OCI-LY7 (cell line): ENCODE data around the gene TLE3. TPM values are rescaled to one million over a fixed set of nuclear protein-coding genes. Genes with fewer than 3 reads are reported as not detected.

ENCODE experiments used
- BruUV-seq: library from RNA; stranded (reverse); fragments of 400-500 nt; replicated peaks from 2 replicates; lab custom pipeline; 2021; lab: Mats Ljungman, UMichigan
- CTCF ChIA-PET: fragments of 300-600 bp; sonication (Branson Sonifier 250); formaldehyde crosslinking; loops from one replicate; lab custom pipeline; 2022; ENCODE audit warnings: antibody characterized with exemption; ENCODE audit not compliant: unreplicated experiment; lab: Charles Lee
- POLR2A ChIA-PET: fragments of 300-600 bp; sonication (Branson Sonifier 250); formaldehyde crosslinking; loops from one replicate; lab custom pipeline; 2022; ENCODE audit warnings: antibody characterized with exemption; lab: Charles Lee
- DNase-seq: peaks from one replicate; pipeline ENCODE4 v3.0.0-alpha.2; 2015; ENCODE audit warnings: low spot score
- H2AFZ ChIP-seq: fragments of 200-600 bp; sonication (generic), shearing (Covaris generic); 2 replicates; pipeline ENCODE4 v1.6.1; 2014; ENCODE audit warnings: mild to moderate bottlenecking, antibody characterized with exemption, low read length, moderate library complexity
- H3K27ac ChIP-seq: fragments of 200-600 bp; sonication (generic); 2 replicates; pipeline ENCODE4 v1.5.1; 2014; ENCODE audit warnings: mixed run types, low read depth, mild to moderate bottlenecking, moderate library complexity, low read length, inconsistent platforms; ENCODE audit not compliant: poor library complexity, severe bottlenecking
- H3K36me3 ChIP-seq: fragments of 200-600 bp; sonication (generic); 2 replicates; pipeline ENCODE4 v1.6.1; 2014; ENCODE audit warnings: mild to moderate bottlenecking, antibody characterized with exemption, low read length, moderate library complexity, mixed read lengths; ENCODE audit not compliant: insufficient read depth
- H3K4me1 ChIP-seq: fragments of 200-600 bp; sonication (generic); 2 replicates; pipeline ENCODE4 v1.5.1; 2014; ENCODE audit warnings: mild to moderate bottlenecking, low read length; ENCODE audit not compliant: insufficient read depth, poor library complexity, severe bottlenecking
- H3K4me2 ChIP-seq: fragments of 200-600 bp; sonication (generic); 2 replicates; pipeline ENCODE4 v1.6.1; 2014; ENCODE audit warnings: mild to moderate bottlenecking, low read length
- H3K4me3 ChIP-seq: fragments of 200-600 bp; sonication (generic); 2 replicates; pipeline ENCODE4 v1.5.1; 2014; ENCODE audit warnings: mild to moderate bottlenecking, low read depth, low read length; ENCODE audit not compliant: poor library complexity, severe bottlenecking
- H3K79me2 ChIP-seq: fragments of 200-600 bp; sonication (generic); 2 replicates; pipeline ENCODE4 v1.6.1; 2016; ENCODE audit warnings: low read depth, mild to moderate bottlenecking, low read length, moderate library complexity, mixed read lengths; ENCODE audit not compliant: insufficient read depth
- H3K9me2 ChIP-seq: fragments of 200-600 bp; sonication (generic); 2 replicates; pipeline ENCODE4 v1.6.1; 2016; ENCODE audit warnings: mild to moderate bottlenecking, low read length, mixed read lengths; ENCODE audit not compliant: insufficient read depth
- H3K9me3 ChIP-seq: fragments of 200-600 bp; sonication (generic); 2 replicates; pipeline ENCODE4 v1.6.1; 2014; ENCODE audit warnings: mild to moderate bottlenecking, mixed run types, low read length, mixed read lengths
- H4K20me1 ChIP-seq: fragments of 200-600 bp; sonication (generic); 2 replicates; pipeline ENCODE4 v1.6.1; 2014; ENCODE audit warnings: mild to moderate bottlenecking, antibody characterized with exemption, low read length, moderate library complexity, mixed read lengths; ENCODE audit not compliant: insufficient read depth
- EZH2phosphoT487 ChIP-seq: fragments of 200-600 bp; sonication (generic); IDR thresholded peaks from 2 replicates; pipeline ENCODE4 v1.6.1; 2018; ENCODE audit warnings: low read depth, borderline replicate concordance, mild to moderate bottlenecking, mixed run types, antibody characterized with exemption, low read length, moderate library complexity, mixed read lengths
- intact Hi-C: fragments of 100-400 bp; cut with micrococcal nuclease; formaldehyde crosslinking; loops from one replicate; pipeline ENCODE4 v1.10.0; 2022; ENCODE audit not compliant: unreplicated experiment
- total RNA-seq, 2 experiments: library from RNA; depleted of rRNA in 1 of 2; stranded (reverse); fragments of >200 nt in 1 of 2; shearing (Covaris generic) in 1 of 2; gene quantifications; 2 replicates each; pipeline ENCODE4 v1.2.3, GENCODE V29; 2014 to 2022
- TF ChIP-seq, protein P1 (sequence below): fragments of 200-600 bp; sonication (generic); conservative IDR thresholded peaks from 2 replicates; pipeline ENCODE4 v1.5.1; 2014; ENCODE audit warnings: mild to moderate bottlenecking, antibody characterized with exemption, low read length, moderate library complexity, mixed read lengths

Gene TLE3
- total RNA-seq, 2 experiments from 2014 or later: 31.9 to 37.9 TPM

DNA sequence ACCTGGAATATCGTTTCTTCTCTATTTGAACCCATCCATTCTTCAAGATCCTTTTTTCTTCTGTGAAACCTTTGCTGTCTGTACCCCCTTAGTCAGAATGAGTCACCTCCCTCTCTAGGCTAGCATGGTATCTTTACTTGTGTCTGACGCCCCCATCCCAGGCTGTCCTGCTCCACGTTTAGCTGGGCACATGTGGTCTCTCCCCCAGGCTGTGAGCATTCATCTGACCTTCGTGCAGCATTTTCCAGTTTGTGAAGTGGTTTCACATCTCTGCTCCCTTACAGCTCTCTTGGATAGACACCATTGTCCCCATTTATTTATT, 14.3 kb upstream of the TLE3 start:
- Histone ChIP-seq H3K4me3 (no peak overlapping the region), H3K4me1 (peaks cover 9% of the 10 kb centered on the region), H3K9me2 (no peaks in the 10 kb centered on the region), H3K9me3 (no peaks in the 10 kb centered on the region), H3K36me3 (no peaks in the 10 kb centered on the region), H3K27ac (no peak overlapping the region), H4K20me1 (no peaks in the 10 kb centered on the region), H3K4me2 (no peak overlapping the region), H3K79me2 (no peaks in the 10 kb centered on the region), H2AFZ (no peak overlapping the region)
- ChIA-PET POLR2A (no interaction called here), CTCF (no interaction called here)
- DNase-seq: no peak
- intact Hi-C loops: no loop called here
- TF ChIP-seq, protein P1, sequence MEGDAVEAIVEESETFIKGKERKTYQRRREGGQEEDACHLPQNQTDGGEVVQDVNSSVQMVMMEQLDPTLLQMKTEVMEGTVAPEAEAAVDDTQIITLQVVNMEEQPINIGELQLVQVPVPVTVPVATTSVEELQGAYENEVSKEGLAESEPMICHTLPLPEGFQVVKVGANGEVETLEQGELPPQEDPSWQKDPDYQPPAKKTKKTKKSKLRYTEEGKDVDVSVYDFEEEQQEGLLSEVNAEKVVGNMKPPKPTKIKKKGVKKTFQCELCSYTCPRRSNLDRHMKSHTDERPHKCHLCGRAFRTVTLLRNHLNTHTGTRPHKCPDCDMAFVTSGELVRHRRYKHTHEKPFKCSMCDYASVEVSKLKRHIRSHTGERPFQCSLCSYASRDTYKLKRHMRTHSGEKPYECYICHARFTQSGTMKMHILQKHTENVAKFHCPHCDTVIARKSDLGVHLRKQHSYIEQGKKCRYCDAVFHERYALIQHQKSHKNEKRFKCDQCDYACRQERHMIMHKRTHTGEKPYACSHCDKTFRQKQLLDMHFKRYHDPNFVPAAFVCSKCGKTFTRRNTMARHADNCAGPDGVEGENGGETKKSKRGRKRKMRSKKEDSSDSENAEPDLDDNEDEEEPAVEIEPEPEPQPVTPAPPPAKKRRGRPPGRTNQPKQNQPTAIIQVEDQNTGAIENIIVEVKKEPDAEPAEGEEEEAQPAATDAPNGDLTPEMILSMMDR: no peak
- TF ChIP-seq EZH2phosphoT487: no peak
- BruUV-seq: no TSS peak

DNA sequence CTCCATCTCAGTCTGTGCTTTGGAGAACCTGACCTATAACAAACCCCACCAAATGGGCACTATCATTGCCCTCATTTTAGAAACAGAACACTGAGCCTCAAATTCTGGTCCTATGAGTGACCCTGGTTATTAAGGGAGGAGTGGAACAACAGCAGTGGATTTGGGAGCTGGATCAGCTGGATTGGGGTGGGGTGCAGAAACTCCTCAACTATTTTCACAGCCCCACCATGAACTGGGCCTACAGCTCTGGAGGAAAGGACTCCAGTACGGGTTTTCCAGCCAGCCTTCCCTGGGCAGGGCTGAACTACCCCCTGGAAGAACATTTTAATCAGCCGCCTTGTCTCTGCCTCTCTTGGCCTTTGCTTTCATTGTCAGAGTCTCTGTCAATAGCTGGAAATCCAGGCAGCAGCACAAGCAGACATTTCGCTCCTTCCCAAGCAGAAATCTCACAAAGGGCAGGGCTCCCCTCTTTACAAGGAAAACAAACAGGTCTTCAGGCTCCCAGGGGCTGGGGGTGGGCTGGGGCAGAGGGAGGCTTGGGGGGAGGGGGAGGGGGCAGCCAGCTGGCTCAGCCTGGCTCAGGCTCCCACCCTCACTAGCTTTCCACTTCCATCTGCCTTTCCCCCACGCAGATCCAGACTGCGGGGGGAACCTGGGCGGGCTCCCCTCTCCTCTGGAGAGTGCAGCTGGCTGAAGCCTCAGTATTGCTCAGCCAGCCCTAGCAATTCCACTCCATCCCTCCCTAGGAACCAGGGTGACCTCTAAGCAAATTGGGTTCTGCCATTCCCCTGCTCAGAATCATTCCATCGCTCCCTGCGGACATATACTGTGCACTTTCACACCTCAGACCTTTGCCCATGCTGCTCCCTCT, 13.7 kb upstream of the TLE3 start:
- H3K4me1 ChIP-seq: peaks cover 9% of the 10 kb centered on the region
- no peaks in the 10 kb centered on the region for H3K36me3 ChIP-seq
- no peak overlapping the region for H2AFZ ChIP-seq
- H3K79me2 ChIP-seq: no peaks in the 10 kb centered on the region
- H3K4me2 ChIP-seq: peak overlapping the region; percentile 43
- BruUV-seq: no TSS peak
- H3K9me3 ChIP-seq: no peaks in the 10 kb centered on the region
- intact Hi-C loops: loop anchor here (1.0 kb wide), 1 partner anchor 8 kb away; no protein-coding TSS in a partner anchor
- H3K4me3 ChIP-seq: no peak overlapping the region
- ChIA-PET CTCF (no interaction called here), POLR2A (interaction anchor here (0.6 kb wide), 1 partner anchor 212 kb away, joined by 3 read pairs; no protein-coding TSS in a partner anchor)
- no peak for TF ChIP-seq EZH2phosphoT487
- TF ChIP-seq, protein P1: no peak
- H4K20me1 ChIP-seq: no peaks in the 10 kb centered on the region
- no peak overlapping the region for H3K27ac ChIP-seq
- peak; percentile 40 for DNase-seq
- H3K9me2 ChIP-seq: no peaks in the 10 kb centered on the region

DNA sequence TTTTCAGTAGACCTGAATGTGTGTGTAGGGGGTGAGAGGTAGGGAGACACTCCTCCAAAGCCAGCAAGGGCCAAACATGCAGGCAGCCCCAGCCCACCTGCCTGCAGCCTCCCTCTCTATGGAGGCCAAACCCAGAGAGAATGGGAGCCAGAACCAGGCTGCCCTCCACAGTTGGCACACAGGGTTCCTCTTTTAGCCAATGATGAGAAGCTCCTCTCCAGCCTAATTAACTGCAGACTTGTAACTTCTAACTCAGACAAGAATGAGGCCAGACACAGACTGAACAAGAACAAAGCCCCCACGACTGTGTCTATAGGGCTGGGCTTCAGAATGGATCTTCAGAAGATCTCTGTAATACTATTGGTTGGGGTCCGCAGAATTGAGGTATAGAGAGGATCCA, 12.3 kb upstream of the TLE3 start:
- Histone ChIP-seq H3K9me3 (no peaks in the 10 kb centered on the region), H3K4me3 (no peak overlapping the region), H3K9me2 (no peaks in the 10 kb centered on the region), H4K20me1 (no peaks in the 10 kb centered on the region), H3K27ac (no peak overlapping the region), H2AFZ (no peak overlapping the region), H3K4me1 (peaks cover 9% of the 10 kb centered on the region), H3K79me2 (no peaks in the 10 kb centered on the region), H3K36me3 (no peaks in the 10 kb centered on the region), H3K4me2 (no peak overlapping the region)
- TF ChIP-seq EZH2phosphoT487: no peak
- CTCF ChIA-PET: no interaction called here
- POLR2A ChIA-PET: no interaction called here
- no peak for DNase-seq
- BruUV-seq: no TSS peak
- intact Hi-C loops: no loop called here
